ENCODE results near the gene SFXN5. TPM values are rescaled to one million over a fixed set of nuclear protein-coding genes. Genes with fewer than 3 reads are reported as not detected.

SFXN5 gene
- total RNA-seq, 1 donor from 2014 or later: 13.1 TPM

DNA sequence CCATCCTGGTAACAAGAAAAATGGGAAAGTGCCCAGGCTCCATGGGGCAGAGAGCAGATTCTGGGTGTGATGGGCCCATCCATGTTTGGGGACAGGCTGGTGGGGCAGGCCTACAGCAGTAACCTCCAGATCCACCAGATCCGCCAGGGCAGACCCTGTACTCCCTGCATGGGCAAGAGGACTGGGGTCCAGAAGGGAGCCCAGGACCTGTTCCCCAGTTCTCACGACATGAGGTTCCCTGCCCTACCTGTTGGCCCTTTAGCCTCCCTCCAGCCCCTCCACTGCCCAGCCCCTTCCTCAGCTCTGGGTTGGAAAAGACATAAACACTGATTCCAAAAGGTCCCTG is 115.5 kb downstream of the SFXN5 start:
- no peak for DNase-seq
- Histone ChIP-seq H3K27ac (no peak overlapping the region), H3K36me3 (no peaks in the 10 kb centered on the region), H3K4me1 (no peaks in the 10 kb centered on the region), H3K9me3 (no peaks in the 10 kb centered on the region), H3K27me3 (no peaks in the 10 kb centered on the region), H3K4me3 (no peak overlapping the region)
- no peak for ATAC-seq
- intact Hi-C loops (cut with DNase I): loop anchor here (10.0 kb wide), 1 partner anchor 1271 kb away; no protein-coding TSS in a partner anchor
- no peak for TF ChIP-seq CTCF (IDR thresholded peaks at IDR 0.05)

GRCh38 chr2:72955228-72956049 is 116.1 kb downstream of the SFXN5 start:
- H3K4me1 ChIP-seq: no peaks in the 10 kb centered on the region
- no peaks in the 10 kb centered on the region for H3K27me3 ChIP-seq
- ATAC-seq (no peak), DNase-seq (no peak)
- intact Hi-C loops (cut with DNase I): loop anchor here (10.0 kb wide), 1 partner anchor 1271 kb away; no protein-coding TSS in a partner anchor
- H3K36me3 ChIP-seq: no peaks in the 10 kb centered on the region
- TF ChIP-seq CTCF (IDR thresholded peaks at IDR 0.05): no peak
- no peak overlapping the region for H3K4me3 ChIP-seq
- no peaks in the 10 kb centered on the region for H3K9me3 ChIP-seq
- no peak overlapping the region for H3K27ac ChIP-seq

GRCh38 chr2:72954376-72955227 is 116.9 kb downstream of the SFXN5 start:
- ATAC-seq (no peak), DNase-seq (no peak)
- H3K36me3 ChIP-seq: no peaks in the 10 kb centered on the region
- no peak overlapping the region for H3K27ac ChIP-seq
- no peak for TF ChIP-seq CTCF (IDR thresholded peaks at IDR 0.05)
- no peak overlapping the region for H3K4me3 ChIP-seq
- H3K27me3 ChIP-seq: no peaks in the 10 kb centered on the region
- H3K9me3 ChIP-seq: no peaks in the 10 kb centered on the region
- intact Hi-C loops (cut with DNase I): loop anchor here (10.0 kb wide), 1 partner anchor 1270 kb away; no protein-coding TSS in a partner anchor
- no peaks in the 10 kb centered on the region for H3K4me1 ChIP-seq

- H3K9me3 ChIP-seq: no peaks in the 10 kb centered on the region
- H3K27me3 ChIP-seq: no peaks in the 10 kb centered on the region
- H3K27ac ChIP-seq: no peak overlapping the region
- DNase-seq (no peak), ATAC-seq (no peak)
- intact Hi-C loops (cut with DNase I): loop anchor here (10.0 kb wide), 1 partner anchor 1269 kb away; no protein-coding TSS in a partner anchor
- no peaks in the 10 kb centered on the region for H3K36me3 ChIP-seq
- H3K4me1 ChIP-seq: no peaks in the 10 kb centered on the region
- no peak for TF ChIP-seq CTCF (IDR thresholded peaks at IDR 0.05)
- H3K4me3 ChIP-seq: no peak overlapping the region
These were observed 117.5 kb downstream of the SFXN5 start for GRCh38 chr2:72953976-72954375.

DNA sequence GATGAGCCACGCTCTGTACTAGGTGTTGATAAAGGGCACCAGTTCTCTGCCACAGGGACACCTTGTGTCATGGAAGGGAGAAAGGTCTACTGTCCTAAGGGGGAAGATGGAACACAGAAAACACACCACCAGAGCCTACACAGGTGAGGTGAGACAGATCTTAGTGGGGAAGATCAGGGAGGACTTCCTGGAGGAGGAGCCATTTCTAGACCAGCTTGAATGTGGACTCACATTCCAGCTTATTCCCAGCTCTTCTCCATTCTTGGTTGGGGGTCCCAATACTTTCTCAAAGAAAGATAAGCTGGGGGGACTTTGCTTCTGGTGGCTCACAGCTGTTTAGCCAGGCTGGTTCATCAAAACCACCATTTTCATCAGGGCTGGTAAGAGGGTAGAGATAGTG is 118.0 kb downstream of the SFXN5 start:
- TF ChIP-seq CTCF (IDR thresholded peaks at IDR 0.05): no peak
- DNase-seq: no peak
- Histone ChIP-seq H3K27ac (no peak overlapping the region), H3K4me3 (no peak overlapping the region), H3K9me3 (no peaks in the 10 kb centered on the region), H3K4me1 (no peaks in the 10 kb centered on the region), H3K27me3 (no peaks in the 10 kb centered on the region), H3K36me3 (no peaks in the 10 kb centered on the region)
- no peak for ATAC-seq
- intact Hi-C loops (cut with DNase I): loop anchor here (10.0 kb wide), 1 partner anchor 1269 kb away; no protein-coding TSS in a partner anchor
